Measurements from ENCODE around the gene ATXN1.

Gene ATXN1

GRCh38 chr6:16369140-16369745, 392.0 kb downstream of the ATXN1 start:
- Histone ChIP-seq H3K36me3 (ENCODE audit: control insufficient read depth in 2 of 2, insufficient read depth in 1 of 2, low read length in 2 of 2) (no peaks in the 10 kb centered on the region), H3K27ac (ENCODE audit: extremely low read depth, low read depth, low read length) (no peak overlapping the region), H3K4me3 (ENCODE audit: low read depth, low read length) (no peak overlapping the region), H3K4me1 (ENCODE audit: control insufficient read depth, insufficient read depth, low read length) (no peaks in the 10 kb centered on the region; the same call in 1 of the 2 replicates), H3K9me3 (ENCODE audit: control insufficient read depth, insufficient read depth, low read depth, low read length) (no peaks in the 10 kb centered on the region)
- POLR2A ChIA-PET, result no interaction called here
- TF ChIP-seq SP3 (tag by site-specific recombination; IDR thresholded peaks at IDR 0.05), result no peak
- TF ChIP-seq EGR2 (tag by site-specific recombination; IDR thresholded peaks at IDR 0.05; ENCODE audit: low read depth), result peak; percentile 88
- no peak for TF ChIP-seq YY2 (tag by site-specific recombination; IDR thresholded peaks at IDR 0.05)
- TF ChIP-seq ZSCAN16 (tag by site-specific recombination; IDR thresholded peaks at IDR 0.05), result no peak
- TF ChIP-seq ZFHX2 (tag by site-specific recombination; conservative IDR thresholded peaks at IDR 0.05), result peak; percentile 88
- TF ChIP-seq GLIS2 (tag by site-specific recombination; IDR thresholded peaks at IDR 0.05), result no peak
- CTCF ChIA-PET, result interaction anchor here (0.7 to 1.4 kb wide), 3 partner anchors 37 to 55 kb away, joined by 3 read pairs; no protein-coding TSS in a partner anchor

- Histone ChIP-seq H3K27ac (ENCODE audit: extremely low read depth, low read depth, low read length) (no peak overlapping the region), H3K4me3 (ENCODE audit: low read depth, low read length) (no peak overlapping the region), H3K9me3 (ENCODE audit: control insufficient read depth, insufficient read depth, low read depth, low read length) (no peaks in the 10 kb centered on the region), H3K36me3 (ENCODE audit: control insufficient read depth in 2 of 2, insufficient read depth in 1 of 2, low read length in 2 of 2) (no peaks in the 10 kb centered on the region), H3K4me1 (ENCODE audit: control insufficient read depth, insufficient read depth, low read length) (no peaks in the 10 kb centered on the region; the same call in 1 of the 2 replicates)
- ChIA-PET CTCF (interaction anchor here (0.6 kb wide), 1 partner anchor 18 kb away, joined by 4 read pairs; no protein-coding TSS in a partner anchor), POLR2A (no interaction called here)
- no peak for TF ChIP-seq SETDB1 (IDR thresholded peaks at IDR 0.05; ENCODE audit: insufficient read length, low read length)
- no peak for TF ChIP-seq KLF8 (tag by site-specific recombination; IDR thresholded peaks at IDR 0.05)
Measured at GRCh38 chr6:16367571-16367970, 393.7 kb downstream of the ATXN1 start.

GRCh38 chr6:16363749-16364148, 397.5 kb downstream of the ATXN1 start:
- ChIA-PET POLR2A (no interaction called here), CTCF (no interaction called here)
- no peaks in the 10 kb centered on the region for H3K9me3 ChIP-seq (ENCODE audit: control insufficient read depth, insufficient read depth, low read depth, low read length)
- H3K4me3 ChIP-seq (ENCODE audit: low read depth, low read length), result no peak overlapping the region
- H3K36me3 ChIP-seq (ENCODE audit: control insufficient read depth in 2 of 2, insufficient read depth in 1 of 2, low read length in 2 of 2), result peaks cover 0 to 3% of the 10 kb centered on the region in 2 experiments; a peak in 1 of 3 replicates
- no peaks in the 10 kb centered on the region for H3K4me1 ChIP-seq (ENCODE audit: control insufficient read depth, insufficient read depth, low read length)
- no peak overlapping the region for H3K27ac ChIP-seq (ENCODE audit: extremely low read depth, low read depth, low read length)
- TF ChIP-seq SP7 (tag by site-specific recombination; IDR thresholded peaks at IDR 0.05) (no peak), SETDB1 (IDR thresholded peaks at IDR 0.05; ENCODE audit: insufficient read length, low read length) (no peak), PBX3 (CRISPR knock-in tag; IDR thresholded peaks at IDR 0.05) (no peak), ZNF132 (tag by site-specific recombination; IDR thresholded peaks at IDR 0.05; ENCODE audit: borderline replicate concordance) (no peak), MEIS1 (CRISPR knock-in tag; IDR thresholded peaks at IDR 0.05; ENCODE audit: borderline replicate concordance) (no peak), ZNF404 (tag by site-specific recombination; IDR thresholded peaks at IDR 0.05) (no peak), ZNF639 (tag by site-specific recombination; IDR thresholded peaks at IDR 0.05) (no peak), ZBTB10 (tag by site-specific recombination; IDR thresholded peaks at IDR 0.05) (no peak), OSR2 (tag by site-specific recombination; IDR thresholded peaks at IDR 0.05) (no peak), SCRT1 (tag by site-specific recombination; IDR thresholded peaks at IDR 0.05; ENCODE audit: borderline replicate concordance) (no peak), PRDM6 (tag by site-specific recombination; IDR thresholded peaks at IDR 0.05) (no peak), ZNF274 (IDR thresholded peaks at IDR 0.05; ENCODE audit: low read length) (no peak), ZNF274 (tag by site-specific recombination; IDR thresholded peaks at IDR 0.05; ENCODE audit: borderline replicate concordance) (no peak)
